Stimulated activated CD4-positive, alpha-beta T cell treated with anti-CD3 and anti-CD28 coated beads, TNF-alpha, amount 100 ng/mL, for 24 hours (primary cell): Measurements from ENCODE around the gene PTPRT.
"Not testable (repeated sequence)": the region's sequence is repeated elsewhere in the genome, so short reads cannot be mapped to it uniquely, and the experiment has no call there.

Experiments
- DNase-seq, 3 experiments: peaks; one replicate each; pipeline ENCODE4 v3.0.0-alpha.2; 2020; ENCODE audit warnings: low read depth in 3 of 3

Gene PTPRT

DNA sequence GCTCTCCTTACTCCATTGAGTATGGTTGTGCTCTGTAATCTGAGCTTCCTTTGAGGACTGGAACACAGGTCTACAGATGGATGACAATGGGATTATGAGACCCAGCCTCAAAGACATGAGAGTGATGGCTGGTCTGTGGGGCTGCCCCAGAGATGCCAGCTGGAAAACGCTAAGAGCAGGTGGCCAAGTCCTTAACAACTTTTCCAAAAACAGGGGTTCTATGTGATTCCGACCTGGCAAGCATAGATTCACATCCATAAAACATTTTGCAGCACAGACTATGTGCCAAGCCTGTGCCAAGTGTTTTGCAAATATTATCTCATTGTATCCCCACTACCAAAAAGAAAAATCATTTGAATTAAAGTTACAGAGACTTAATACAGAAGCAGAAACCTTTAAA, 270.4 kb downstream of the PTPRT start:
- DNase-seq: no peak

DNA sequence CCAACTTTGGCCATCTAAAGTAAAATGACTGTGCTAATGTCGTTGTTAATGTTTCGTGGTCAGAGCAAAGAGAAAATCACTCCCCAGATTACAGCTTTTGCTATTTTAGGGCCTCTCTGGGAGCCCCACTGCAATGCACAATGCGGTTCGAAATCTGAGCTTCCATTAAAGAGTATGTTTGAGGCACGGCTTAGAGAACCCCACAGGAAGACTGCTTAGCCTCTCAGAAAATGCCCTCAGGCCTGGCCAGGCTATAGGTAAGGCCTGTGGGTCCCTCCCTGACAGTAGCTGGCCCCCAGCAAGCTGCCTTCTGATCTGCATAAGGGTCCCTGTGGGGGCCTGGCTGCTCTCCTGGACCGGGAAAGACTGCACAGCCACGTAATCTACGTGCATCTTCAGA, 274.6 kb downstream of the PTPRT start:
- no peak for DNase-seq

DNA sequence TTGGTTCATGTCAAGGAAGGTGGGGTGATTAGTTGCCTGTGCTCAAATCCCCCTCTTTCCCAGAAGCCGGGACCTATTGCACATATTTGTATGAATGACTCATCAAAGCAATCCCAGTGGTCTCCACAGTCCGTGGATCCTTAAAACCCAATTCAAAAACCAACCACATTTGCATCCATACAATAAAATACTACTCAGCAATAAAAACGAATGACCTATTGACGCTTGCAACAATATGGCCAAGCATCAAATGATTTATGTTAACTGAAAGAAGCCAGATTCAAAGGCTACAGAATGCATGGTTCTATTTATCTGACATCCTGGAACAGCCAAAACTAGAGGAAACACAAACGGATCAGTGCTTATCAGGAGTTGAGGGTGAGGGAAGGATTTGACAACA, 275.4 kb downstream of the PTPRT start:
- no peak for DNase-seq

DNA sequence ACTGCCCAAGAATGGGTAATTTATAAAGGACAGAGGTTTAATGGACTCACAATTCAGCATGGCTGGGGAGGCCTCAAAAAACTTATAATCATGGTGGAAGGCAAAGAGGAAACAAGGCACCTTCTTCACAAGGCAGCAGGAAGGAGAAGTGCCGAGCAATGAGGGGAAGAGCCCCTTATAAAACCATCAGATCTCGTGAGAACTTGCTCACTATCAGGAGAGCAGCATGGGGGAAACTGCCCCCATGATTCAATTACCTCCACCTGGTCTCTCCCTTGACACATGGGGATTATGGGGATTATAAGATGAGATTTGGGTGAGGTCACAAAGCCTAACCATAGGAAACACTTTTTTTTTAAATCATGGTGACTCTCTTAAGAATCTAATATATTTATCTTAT, 278.9 kb downstream of the PTPRT start:
- DNase-seq: not testable (repeated sequence)

DNA sequence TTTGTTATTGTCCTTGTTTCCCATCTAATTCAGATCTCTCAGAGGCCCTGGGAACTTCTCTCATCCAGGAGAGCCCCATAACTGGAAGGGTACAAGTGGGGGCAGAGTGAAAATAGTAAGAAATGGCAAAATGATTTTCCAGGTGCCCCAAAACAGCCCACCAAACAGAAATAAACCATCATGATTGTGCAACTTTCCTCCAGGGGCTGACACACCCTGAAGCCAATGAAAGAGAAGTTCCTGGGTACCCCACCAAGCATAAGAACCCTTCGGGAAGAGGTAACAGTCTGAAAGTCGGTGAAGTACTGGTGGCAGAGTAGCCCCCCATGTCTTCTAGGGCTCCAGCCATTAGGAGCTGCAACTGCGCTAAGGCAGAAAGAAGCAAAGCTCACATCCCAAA, 282.0 kb downstream of the PTPRT start:
- DNase-seq: no peak

DNA sequence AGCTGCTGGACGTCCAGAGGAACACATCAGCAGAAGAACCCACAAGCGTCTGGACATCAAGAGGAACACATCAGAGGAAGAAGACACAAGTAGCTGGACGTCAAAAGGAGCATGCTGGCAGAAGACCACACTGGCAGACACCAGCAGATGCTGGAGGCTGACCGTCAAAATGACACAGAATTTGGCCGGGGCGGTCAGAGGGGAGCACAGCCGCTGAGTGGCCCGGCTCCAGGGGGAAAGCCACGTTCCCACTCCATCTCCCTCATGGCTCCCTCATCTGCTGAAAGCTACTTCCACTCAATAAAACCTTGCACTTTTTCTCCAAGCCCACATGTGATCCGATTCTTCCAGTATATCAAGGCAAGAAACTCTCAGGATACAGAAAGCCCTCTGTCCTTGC, 283.6 kb downstream of the PTPRT start:
- DNase-seq: no peak

DNA sequence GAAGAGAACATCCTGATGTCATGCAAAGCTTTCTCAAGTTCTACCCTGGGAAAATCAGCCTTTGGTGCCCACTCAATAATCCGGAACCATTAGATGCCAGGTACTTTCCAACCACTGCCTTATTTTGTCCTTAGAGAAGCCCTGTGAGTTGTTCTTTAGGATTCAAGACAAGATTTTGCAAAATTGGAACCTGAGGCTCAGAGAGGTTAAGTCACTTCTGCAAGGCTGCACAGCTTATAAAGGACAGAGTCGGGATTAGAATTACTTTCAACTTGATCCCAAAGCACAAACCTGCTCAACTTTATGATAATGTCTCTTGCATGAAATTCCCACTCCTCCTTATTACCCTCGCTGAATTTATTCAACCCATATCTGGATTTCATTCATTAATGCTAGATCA, 287.2 kb downstream of the PTPRT start:
- DNase-seq: no peak

DNA sequence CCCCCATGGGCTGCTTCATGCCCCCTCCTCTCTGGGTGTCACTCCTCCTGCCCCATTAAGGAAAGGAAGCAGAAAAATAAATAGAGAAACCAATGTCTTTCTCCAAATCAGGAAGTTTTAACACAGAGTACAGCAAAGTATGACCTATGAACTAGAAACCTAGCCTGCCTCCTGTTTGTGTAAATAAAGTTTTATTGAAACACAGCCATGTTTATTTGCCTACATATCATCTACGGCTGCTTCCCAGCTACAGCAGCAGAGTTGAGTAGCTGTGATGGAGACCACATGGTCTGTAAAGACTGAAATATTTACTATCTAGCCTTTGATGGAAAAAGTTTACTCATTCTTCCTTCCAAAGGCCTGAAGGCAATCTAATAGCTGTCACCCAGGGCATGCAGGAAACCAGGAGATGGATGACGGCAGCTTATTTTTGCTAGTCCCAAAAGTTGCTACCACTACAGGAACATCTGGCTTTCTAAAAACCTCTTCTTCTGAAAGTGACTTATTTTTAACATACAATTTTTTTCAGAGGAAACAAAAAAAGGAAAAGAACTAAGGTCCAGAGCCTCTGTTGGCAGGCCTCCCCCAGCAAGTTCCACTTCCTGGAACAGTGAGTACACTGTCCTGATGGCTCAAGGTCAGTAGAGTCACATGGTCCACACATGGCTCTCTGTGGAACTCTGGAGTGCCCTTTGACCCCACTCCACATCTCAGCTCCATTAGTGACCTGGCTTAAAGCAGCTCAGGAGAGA, 287.8 kb downstream of the PTPRT start:
- no peak for DNase-seq

DNA sequence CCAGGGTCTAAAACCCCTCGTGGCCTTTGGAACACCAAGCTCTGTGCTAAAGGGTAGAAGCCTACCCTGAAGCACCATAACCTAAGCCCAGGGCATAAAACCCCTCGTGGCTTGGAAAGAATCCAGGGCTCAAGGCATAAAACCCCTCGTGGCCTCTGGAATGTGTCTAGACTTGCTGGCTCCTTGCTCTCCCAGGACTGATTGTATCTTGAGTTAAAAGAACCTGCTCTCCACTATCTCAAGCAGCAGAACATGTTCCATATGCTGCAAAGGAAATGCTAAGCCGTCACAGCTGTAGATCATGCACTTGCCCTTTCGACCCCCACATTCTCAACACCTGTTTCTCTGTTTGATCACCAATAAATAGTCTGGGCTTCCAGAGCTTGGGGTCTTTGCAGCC, 288.9 kb downstream of the PTPRT start:
- DNase-seq: not testable (repeated sequence)

DNA sequence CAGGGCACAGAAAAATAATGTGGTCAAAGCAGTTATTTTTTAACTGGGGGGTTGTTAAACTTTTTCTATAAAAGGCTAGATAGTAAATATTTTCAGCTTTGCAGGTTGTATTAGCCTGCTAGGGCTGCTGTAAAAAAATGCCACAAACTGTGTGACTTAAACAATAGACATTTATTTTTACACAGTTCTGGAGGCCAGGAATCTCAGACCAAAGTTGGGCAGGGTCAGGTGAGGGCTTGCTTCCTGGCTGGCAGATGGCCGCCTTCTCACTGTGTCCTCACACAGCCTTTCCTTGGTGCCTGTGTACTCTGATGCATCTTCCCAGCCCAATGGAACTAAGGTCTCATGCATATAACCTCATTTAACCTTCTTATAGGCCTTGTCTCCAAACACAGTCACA, 294.7 kb downstream of the PTPRT start:
- DNase-seq: no peak

DNA sequence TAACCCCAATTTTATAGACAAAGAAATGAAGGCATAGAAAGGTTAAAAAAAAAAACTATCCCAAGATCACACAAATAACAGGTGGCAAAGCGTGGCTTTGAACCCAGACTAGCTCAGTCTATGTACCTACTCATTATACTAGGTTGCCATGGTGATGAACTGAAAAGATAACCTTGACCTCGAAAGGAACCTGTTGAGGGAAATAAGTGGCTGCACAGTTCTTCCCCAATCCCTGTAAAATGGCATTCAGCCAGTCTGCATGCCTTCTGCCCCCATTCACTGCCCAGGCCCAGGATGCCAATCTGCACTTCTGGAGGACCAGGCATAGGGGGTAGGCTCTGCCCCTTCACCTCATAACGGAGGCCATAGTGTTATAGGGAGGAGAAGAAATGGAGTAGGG, 295.2 kb downstream of the PTPRT start:
- no peak for DNase-seq

DNA sequence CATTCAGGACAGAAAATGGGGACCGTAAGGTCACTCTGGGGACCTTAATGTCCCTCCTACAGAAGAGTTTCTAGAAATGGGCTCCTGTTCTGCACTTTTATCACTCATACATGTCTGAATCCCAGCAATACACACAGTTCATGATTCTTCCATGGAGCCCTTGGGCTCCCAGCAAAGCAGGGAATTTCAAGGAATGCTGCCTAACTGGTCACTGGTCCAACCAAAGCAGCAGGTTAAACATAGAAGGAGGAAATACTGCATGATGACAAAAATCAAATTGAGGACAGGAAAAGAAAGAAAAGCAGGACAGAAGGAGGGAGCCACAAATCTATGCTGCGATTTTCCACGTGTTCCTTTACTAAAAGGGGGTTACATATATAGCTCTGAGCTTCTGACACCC, 300.2 kb downstream of the PTPRT start:
- no peak for DNase-seq

DNA sequence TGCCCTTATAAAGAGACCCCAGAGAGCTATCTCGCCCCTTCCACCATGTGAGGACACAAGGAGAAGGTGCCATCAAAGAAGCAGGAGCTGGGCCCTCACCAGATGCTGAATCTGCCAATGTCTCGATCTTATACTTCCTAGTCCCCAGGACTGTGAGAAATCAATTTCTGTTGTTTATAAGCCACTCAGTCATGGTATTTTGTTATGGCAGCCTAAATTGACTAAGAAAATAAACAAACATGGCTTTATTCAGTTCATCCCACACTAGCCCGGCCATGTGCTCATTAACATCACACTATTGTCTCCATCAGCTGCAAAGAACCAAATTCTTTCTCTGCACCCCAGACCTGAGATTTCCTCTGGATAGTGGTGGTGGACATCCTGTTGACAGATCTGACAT, 302.4 kb downstream of the PTPRT start:
- no peak for DNase-seq

DNA sequence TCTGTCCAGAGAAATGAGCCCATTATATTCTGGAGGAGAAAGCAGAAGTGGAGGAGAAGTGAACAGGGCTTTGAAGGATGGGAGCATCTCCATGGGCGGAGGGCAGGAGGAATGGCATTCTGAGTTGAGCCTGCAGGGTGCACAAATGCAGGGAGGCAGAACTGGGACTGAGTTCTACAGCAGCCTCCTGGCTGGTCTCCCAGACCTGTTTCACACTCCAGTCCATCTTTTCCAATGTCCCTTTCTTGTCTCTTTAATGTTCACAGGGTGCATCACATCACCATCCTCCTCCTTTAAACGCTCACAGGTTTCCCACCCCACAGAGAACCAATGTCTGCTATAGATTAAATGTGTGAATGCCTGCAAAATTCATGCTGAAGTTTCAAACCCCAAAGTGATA, 302.9 kb downstream of the PTPRT start:
- DNase-seq: no peak

DNA sequence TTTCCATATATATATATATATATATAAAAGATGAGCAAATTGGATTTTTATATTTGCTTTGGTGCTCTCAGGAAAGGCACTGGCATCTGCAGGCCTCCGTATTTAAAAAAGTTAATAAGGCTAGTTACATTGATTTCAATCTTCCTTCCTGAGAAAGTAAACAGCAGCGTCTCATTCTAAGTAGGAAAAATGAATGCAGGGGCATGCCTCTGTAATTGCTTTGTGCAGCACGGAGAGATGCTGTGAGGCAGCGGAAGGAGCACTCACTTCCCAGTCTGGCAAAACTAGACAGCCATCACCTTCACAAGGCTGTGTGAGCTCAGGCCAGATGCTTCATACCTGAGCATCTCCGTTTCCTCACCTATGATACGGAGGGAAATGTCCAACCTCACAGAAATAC, 303.7 kb downstream of the PTPRT start:
- DNase-seq: no peak

DNA sequence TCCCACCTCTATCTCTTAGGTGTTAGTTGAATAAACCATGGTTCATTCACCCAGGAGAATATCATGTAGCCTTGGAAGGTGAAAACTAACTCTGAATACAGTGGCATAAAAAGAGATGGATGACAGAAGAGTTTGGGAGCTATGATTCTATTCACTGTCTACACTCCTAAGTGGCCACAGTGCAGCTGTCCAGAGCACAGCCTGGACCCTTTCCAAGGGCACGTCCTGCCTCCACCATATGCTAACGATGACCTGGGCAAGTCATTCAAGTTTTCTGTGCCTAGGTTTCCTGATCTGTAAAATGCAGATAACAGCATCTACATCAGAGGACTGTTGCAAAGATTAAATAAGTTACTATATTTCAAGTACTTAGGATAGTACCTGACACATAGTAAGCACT, 314.1 kb downstream of the PTPRT start:
- no peak for DNase-seq

DNA sequence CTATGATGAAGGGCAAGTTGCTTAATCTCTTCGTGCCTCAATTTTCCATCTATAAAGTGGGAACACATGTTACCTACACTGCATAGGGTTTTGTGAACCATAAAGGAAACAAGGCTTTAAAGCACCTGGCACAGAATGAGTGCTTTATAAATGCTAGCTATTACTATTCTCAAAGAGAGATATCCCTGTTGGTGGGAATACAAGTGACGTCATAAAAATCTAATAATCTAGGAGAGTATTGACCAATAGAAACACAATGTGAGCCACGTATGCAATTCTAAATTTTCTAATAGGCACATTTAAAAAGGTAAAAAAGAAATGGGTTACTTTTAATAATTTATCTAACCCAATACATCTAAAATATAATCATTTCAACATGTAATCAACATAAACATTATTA, 316.4 kb downstream of the PTPRT start:
- no peak for DNase-seq

DNA sequence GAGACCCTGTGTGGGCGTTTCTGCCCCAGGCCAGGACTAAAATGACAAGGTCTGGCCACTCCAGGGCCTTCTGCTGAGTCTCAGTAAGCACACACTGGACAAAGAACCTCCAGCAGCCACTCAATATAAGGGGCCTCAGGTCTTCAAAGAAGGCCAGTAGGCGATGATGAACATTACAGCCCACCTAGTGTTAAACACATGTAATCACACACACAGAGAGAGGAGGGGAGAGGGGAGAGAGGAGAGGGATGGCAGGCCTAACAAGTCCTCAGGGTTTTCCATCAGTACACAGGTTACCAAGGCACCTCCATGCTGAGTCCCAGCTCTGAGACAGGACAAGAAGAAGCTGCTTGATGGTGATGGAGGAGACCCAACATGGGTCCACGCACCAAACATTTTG, 325.6 kb downstream of the PTPRT start:
- no peak for DNase-seq

DNA sequence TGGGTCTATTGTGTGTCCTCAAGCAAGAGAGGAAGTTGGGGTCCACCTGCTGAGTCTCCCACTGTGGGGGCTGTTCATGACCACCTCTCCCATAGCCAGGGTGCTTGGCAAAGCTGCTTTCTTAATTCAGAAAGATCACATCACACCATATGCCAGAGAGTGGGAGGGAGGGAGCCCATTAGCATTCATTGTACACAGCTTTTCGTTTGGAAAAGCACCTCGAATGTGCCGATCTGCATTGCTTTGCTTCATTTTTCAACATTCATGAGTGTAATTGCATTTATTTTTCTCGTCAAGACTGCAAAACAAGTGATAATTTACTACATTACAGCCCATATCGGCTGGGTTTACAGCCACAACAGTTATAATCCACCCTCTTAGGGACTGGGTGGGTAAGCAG, 327.3 kb downstream of the PTPRT start:
- DNase-seq: no peak

DNA sequence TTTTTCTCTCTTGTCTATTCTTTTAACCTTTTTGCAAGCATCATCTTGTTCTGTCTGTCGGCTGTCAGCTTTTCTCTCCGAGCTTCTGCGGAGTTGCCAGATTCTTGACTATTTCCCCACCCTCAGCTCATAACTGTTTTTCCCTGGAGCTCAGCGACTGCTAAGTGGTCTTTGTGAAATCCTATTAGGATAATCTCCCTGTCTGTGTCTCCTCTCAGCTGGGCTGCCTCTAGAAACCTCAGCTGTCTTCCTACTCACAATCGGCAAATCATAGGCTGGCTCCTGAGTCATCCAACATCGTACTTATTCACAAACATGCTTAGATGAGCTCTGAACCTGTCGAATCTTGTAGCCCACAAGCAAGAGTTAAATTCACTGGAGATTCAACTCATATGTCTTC, 332.3 kb downstream of the PTPRT start:
- no peak for DNase-seq

DNA sequence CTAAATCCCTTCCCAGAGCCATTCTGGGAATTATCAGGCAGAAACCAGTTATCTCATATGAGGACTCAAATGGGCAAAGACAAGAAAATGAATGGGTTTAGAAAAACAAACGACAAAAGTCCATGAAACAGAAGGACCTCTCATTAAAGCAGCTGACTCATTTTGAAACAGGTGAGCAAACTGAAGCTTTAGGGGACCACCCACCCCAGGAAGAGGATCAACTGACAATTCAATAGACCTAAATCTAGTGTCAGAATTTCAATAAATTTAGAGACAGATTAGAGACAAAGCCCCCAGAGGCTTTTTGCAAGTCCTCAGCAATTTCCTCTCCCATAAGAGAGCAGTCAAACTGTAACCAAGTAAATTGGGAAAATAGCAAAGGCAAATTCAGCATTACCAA, 333.8 kb downstream of the PTPRT start:
- DNase-seq: no peak

DNA sequence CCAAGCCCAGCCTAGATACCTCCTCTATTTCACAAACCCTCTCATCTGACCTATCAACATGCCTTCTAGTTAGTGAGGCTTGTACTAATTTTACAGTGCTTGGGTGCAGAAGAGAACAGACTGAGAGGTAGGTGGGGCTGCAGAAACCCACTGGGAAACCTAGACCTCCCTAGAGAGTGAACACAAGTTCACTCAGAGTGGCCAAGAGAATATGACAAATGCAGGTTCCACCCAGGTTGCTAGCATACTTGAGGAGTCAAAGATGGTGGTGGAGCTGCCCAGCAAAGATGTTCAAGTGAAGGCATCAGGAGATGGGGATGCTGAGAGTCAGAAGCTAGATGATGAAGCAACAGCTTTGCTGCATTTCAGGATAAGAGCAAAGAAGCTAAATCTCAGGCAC, 337.0 kb downstream of the PTPRT start:
- DNase-seq: no peak

DNA sequence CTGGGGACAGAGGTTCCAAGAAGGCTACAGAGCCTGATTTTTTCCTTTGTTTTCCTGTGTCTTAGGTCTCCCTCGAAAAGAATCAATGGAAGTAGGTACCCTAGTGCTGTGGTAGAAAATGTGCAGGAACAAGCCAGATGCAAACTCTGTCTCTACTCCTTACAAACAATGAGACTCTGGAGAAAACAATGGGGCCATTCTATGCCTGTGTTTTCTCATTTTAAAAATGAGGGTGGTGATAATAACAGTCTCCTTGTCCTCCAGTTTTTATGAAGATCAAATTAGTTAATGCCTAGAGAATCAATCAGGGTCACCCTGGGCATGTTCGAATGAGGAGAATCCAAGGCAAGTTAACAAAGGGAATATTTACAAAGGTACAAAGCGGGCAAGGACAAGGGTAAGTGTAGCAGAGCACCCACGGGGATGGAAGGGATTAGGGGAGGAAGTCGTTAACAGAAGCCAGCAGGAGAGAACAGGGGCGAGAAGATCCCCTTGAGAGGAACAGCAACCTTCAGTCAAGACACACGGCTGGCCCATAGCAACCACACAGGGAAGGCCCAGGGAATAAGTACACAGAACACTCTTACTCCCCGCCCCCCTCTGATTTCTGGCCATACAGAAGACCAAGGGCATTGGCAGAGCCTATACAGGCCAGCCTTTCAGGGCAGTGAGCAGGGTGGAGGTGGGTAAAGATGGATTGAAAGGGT, 342.8 kb downstream of the PTPRT start:
- no peak for DNase-seq

DNA sequence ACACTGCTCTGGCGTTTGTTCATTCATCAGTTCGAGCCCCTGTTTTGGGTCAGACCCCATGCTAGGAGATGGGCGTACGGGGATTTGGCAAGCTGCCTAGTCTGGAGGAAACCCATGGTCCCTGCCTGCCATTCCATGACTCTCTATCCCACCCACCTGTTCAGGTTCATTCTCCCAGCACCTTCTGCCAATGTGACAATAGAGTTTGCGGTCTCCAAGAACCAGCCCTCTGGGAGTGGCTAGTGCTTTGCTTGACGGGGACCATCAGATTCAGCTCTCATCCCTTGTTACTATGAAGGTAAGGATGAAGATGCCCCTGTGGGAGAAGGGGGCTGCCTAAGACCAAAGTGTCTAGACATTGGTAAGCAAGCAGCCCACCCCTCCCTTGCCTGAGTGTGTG, 345.0 kb downstream of the PTPRT start:
- no peak for DNase-seq
